Motor neuron (in vitro differentiated cells): Measurements from ENCODE around the gene EPHA7. TPM values are rescaled to one million over a fixed set of nuclear protein-coding genes. Genes with fewer than 3 reads are reported as not detected.

Experiments used
- ATAC-seq, 8 experiments: fragments of 200-7000 bp; cut with Tn5 transposase; replicated peaks in 6 of 8; 2 replicates each; pipeline ENCODE4 v1.8.0; 2021; ENCODE audit warnings: mild to moderate bottlenecking in 8 of 8, moderate library complexity in 8 of 8
- H3K27ac ChIP-seq, 2 donors: fragments of 250-450 bp; sonication (Bioruptor Pico); 2 replicates each; pipeline ENCODE4 v1.9.0; 2021; ENCODE audit warnings: antibody characterized with exemption in 2 of 2, mild to moderate bottlenecking in 2 of 2, moderate library complexity in 1 of 2
- H3K4me1 ChIP-seq, 2 donors: fragments of 250-450 bp; sonication (Bioruptor Pico); replicated peaks in 1 of 2; 2 replicates each; pipeline ENCODE4 v1.6.1; 2021; ENCODE audit warnings: antibody characterized with exemption in 2 of 2, mild to moderate bottlenecking in 2 of 2, moderate library complexity in 1 of 2
- H3K4me3 ChIP-seq, 5 donors: fragments of 250-450 bp; sonication (Bioruptor Pico); 2 replicates each; pipeline ENCODE4 v1.9.0; 2021; ENCODE audit warnings: antibody characterized with exemption in 5 of 5, mild to moderate bottlenecking in 5 of 5, moderate library complexity in 4 of 5
- WGBS, 10 experiments: fragments of 450-650 bp; shearing (Covaris generic); methylation state at CpG; one replicate each; pipeline ENCODE4 v1.0.0; 2022; 5-methylcytosine and 5-hydroxymethylcytosine counted together
- in situ Hi-C, 9 experiments: fragments of 400-800 bp; cut with MboI; loops; one replicate each; pipeline ENCODE4 v1.15.0; 2021; ENCODE audit warnings: low sequenced_read_pairs in 9 of 9, low pct_unique_long_range_greater_than_20kb in 2 of 9; ENCODE audit not compliant: unreplicated experiment in 9 of 9
- total RNA-seq, 8 experiments: library from RNA; unstranded; fragments of 300-600 nt; gene quantifications; 2 replicates each; pipeline versions ENCODE4 v1.2.3 to v1.2.4, GENCODE V29; 2022

Gene EPHA7
- total RNA-seq, 8 experiments from 2014 or later, result 1.6 to 88.0 (median 20.4) TPM

GRCh38 chr6:93196406-93196970 is 222.9 kb downstream of the EPHA7 start:
- H3K27ac ChIP-seq, result no peak overlapping the region
- in situ Hi-C loops, result no loop called here
- WGBS, 10 experiments, result 0 to 100% (median 67%) methylated on average over 1 of the region's 1 CpG; no CpG with 5 or more reads in 3 of the 10 experiments
- H3K4me3 ChIP-seq, result no peak overlapping the region
- no peaks in the 10 kb centered on the region for H3K4me1 ChIP-seq
- ATAC-seq, result no peak

- in situ Hi-C loops, result no loop called here
- Histone ChIP-seq H3K27ac (no peak overlapping the region), H3K4me3 (no peak overlapping the region), H3K4me1 (no peaks in the 10 kb centered on the region)
- no peak for ATAC-seq
Measured at GRCh38 chr6:93194480-93194879, 224.9 kb downstream of the EPHA7 start.

- no peak overlapping the region for H3K27ac ChIP-seq
Measured at GRCh38 chr6:93193868-93194267, 225.5 kb downstream of the EPHA7 start.

More at GRCh38 chr6:93193868-93194267, 225.5 kb downstream of the EPHA7 start:
- WGBS, 10 experiments, result 0 to 100% (median 80%) methylated on average over 1 to 2 of the region's 2 CpGs
- no peak for ATAC-seq
- in situ Hi-C loops, result no loop called here
- Histone ChIP-seq H3K4me3 (no peak overlapping the region), H3K4me1 (no peaks in the 10 kb centered on the region)
